Panc1 (cell line): ENCODE data around the gene TSC22D1.

Experiments used
- POLR2AphosphoS5 ChIP-seq: IDR thresholded peaks from 2 replicates; pipeline ENCODE4 v1.6.1; 2012; ENCODE audit warnings: mild to moderate bottlenecking, low read depth, low read length, moderate library complexity
- SIN3A ChIP-seq: IDR thresholded peaks from 2 replicates; pipeline ENCODE4 v1.6.1; 2012; ENCODE audit warnings: low read depth, mild to moderate bottlenecking, low read length, moderate library complexity, borderline replicate concordance; ENCODE audit not compliant: insufficient read depth
- TF ChIP-seq, protein P1 (sequence below): fragments of 450-650 bp; IDR thresholded peaks from 2 replicates; pipeline ENCODE4 v1.5.1; 2017; ENCODE audit warnings: mild to moderate bottlenecking
- TF ChIP-seq, protein P2 (sequence below), 2 experiments: IDR thresholded peaks; 2 replicates each; pipeline ENCODE4 v1.6.1; 2011 to 2012; ENCODE audit warnings: low read depth in 2 of 2, control low read depth in 1 of 2, low read length in 1 of 2, mild to moderate bottlenecking in 1 of 2, moderate library complexity in 1 of 2; ENCODE audit not compliant: insufficient read depth in 1 of 2

DNA sequence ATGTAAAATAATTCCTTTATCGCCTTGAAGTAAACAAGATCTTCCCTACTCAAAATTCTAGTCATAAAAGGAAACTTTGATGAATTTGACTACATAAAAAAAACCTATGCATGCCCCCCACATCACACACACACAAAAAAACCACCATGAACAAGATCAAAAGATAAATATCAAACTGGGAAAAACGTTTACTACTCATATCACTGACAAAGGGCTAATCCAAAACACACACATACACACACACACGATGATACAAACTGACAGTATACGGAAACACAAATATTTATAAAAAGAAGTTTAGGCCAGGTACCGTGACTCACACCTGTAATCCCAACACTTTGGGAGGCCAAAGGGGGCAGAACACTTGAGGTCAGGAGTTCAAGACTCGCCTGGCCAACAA is 61.9 kb downstream of the TSC22D1 start:
- TF ChIP-seq, protein P1, sequence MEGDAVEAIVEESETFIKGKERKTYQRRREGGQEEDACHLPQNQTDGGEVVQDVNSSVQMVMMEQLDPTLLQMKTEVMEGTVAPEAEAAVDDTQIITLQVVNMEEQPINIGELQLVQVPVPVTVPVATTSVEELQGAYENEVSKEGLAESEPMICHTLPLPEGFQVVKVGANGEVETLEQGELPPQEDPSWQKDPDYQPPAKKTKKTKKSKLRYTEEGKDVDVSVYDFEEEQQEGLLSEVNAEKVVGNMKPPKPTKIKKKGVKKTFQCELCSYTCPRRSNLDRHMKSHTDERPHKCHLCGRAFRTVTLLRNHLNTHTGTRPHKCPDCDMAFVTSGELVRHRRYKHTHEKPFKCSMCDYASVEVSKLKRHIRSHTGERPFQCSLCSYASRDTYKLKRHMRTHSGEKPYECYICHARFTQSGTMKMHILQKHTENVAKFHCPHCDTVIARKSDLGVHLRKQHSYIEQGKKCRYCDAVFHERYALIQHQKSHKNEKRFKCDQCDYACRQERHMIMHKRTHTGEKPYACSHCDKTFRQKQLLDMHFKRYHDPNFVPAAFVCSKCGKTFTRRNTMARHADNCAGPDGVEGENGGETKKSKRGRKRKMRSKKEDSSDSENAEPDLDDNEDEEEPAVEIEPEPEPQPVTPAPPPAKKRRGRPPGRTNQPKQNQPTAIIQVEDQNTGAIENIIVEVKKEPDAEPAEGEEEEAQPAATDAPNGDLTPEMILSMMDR: no peak
- no peak for TF ChIP-seq SIN3A
- no peak for TF ChIP-seq POLR2AphosphoS5
- TF ChIP-seq, protein P2, sequence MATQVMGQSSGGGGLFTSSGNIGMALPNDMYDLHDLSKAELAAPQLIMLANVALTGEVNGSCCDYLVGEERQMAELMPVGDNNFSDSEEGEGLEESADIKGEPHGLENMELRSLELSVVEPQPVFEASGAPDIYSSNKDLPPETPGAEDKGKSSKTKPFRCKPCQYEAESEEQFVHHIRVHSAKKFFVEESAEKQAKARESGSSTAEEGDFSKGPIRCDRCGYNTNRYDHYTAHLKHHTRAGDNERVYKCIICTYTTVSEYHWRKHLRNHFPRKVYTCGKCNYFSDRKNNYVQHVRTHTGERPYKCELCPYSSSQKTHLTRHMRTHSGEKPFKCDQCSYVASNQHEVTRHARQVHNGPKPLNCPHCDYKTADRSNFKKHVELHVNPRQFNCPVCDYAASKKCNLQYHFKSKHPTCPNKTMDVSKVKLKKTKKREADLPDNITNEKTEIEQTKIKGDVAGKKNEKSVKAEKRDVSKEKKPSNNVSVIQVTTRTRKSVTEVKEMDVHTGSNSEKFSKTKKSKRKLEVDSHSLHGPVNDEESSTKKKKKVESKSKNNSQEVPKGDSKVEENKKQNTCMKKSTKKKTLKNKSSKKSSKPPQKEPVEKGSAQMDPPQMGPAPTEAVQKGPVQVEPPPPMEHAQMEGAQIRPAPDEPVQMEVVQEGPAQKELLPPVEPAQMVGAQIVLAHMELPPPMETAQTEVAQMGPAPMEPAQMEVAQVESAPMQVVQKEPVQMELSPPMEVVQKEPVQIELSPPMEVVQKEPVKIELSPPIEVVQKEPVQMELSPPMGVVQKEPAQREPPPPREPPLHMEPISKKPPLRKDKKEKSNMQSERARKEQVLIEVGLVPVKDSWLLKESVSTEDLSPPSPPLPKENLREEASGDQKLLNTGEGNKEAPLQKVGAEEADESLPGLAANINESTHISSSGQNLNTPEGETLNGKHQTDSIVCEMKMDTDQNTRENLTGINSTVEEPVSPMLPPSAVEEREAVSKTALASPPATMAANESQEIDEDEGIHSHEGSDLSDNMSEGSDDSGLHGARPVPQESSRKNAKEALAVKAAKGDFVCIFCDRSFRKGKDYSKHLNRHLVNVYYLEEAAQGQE (IDR thresholded peaks at IDR 0.05; ENCODE audit: insufficient read depth in 1 of 2, low read depth in 2 of 2, low read length in 1 of 2): no peak
